Non-pigmented ciliary epithelial cell (primary cell): ENCODE measurements around the gene NMNAT1.
"Not testable (repeated sequence)": the region's sequence is repeated elsewhere in the genome, so short reads cannot be mapped to it uniquely, and the experiment has no call there.

ENCODE experiments used
- DNase-seq: peaks from one replicate; pipeline ENCODE4 v3.0.0-alpha.2; 2010; ENCODE audit warnings: low read depth

NMNAT1 gene

DNA sequence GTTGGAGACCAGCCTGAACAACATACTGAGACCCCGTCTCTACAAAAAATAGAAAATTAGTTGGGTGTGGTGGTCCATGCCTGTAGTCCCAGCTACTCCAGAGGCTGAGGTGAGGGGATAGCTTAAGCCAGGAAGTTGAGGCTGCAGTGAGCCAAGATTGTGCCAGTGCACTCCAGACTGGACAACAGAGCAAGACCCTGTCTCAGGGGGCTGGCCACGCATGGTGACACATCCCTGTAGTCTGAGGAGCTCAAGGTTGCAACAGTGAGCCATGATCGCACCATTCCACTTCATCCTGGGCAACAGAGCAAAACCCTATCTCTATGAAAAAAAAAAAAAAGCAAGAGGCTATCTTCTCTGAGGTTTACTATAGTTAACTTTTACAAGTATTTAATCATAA lies 76.8 kb downstream of the NMNAT1 start:
- no peak for DNase-seq

DNA sequence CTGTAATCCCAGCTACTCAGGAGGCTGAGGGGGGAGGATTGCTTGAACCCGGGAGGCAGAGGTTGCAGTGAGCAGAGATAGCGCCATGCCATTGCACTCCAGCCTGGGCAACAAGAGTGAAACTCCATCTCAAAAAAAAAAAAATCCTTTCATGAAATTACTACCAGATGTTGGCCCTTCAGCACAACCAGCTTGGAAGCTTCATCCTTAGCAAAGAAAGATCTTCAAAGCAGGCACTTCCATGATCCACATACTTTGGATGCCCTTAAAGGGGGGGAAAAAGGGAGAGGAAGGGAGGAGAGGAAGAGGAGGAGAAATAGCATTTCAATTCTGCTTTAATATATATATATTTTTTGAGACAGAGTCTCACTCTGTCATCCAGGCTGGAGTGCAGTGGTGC lies 77.4 kb downstream of the NMNAT1 start:
- DNase-seq = not testable (repeated sequence)

- DNase-seq = not testable (repeated sequence)
Measured at GRCh38 chr1:10021992-10022391, 78.7 kb downstream of the NMNAT1 start.

GRCh38 chr1:10022656-10023055 lies 79.4 kb downstream of the NMNAT1 start:
- DNase-seq = no peak

GRCh38 chr1:10025354-10025753 lies 82.1 kb downstream of the NMNAT1 start:
- DNase-seq = no peak

DNA sequence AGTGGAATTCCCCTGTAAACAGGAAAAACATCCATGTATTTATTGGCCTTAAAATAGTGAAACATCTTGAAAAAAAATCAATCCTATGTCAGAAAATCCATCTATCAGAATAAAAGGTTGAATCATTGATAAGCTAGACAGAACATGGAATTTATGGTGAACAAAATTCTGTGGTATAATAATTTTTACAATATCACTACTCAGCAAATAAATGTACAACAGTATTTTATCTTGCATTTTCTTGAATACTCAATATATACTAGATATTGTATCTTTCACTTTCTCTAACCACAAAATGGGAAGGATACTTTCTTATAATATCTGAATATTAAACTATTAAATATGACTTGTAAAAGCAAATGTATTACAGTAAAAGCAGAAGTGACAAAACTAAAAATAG lies 83.8 kb downstream of the NMNAT1 start:
- DNase-seq = no peak

- not testable (repeated sequence) for DNase-seq
Measured at GRCh38 chr1:10028956-10029500, 85.8 kb downstream of the NMNAT1 start.

DNA sequence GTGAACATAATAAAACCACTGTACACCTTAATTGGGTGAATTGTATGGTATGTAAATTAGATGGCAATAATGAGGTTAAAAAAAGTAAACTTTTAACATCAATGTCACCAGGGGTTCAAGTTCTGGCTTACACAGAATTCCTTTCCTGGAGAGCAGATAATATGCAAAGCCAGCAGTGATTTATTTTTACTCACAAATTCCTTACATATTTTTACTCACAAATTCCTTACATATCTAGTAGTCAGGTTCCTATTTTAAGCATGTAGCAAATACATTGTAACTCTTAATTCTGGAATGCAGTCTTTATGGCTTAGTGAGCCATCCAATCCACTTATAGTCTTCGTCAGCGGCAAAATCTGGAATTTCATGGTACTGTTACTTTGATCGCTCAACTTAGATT lies 88.2 kb downstream of the NMNAT1 start:
- peak; percentile 62 for DNase-seq

GRCh38 chr1:10032590-10033358 lies 89.5 kb downstream of the NMNAT1 start, which contains the start of gene UBE4B:
TSS of gene UBE4B (plus strand) at chr1:10032958. CDS start at chr1:10033671, 713 bp downstream.
- peak; percentile 80 for DNase-seq

GRCh38 chr1:10033359-10033845 lies 90.1 kb downstream of the NMNAT1 start:
- no peak for DNase-seq
